Measurements from ENCODE around the gene PRKCA.
"Not testable (repeated sequence)": the region's sequence is repeated elsewhere in the genome, so short reads cannot be mapped to it uniquely, and the experiment has no call there.

PRKCA gene

DNA sequence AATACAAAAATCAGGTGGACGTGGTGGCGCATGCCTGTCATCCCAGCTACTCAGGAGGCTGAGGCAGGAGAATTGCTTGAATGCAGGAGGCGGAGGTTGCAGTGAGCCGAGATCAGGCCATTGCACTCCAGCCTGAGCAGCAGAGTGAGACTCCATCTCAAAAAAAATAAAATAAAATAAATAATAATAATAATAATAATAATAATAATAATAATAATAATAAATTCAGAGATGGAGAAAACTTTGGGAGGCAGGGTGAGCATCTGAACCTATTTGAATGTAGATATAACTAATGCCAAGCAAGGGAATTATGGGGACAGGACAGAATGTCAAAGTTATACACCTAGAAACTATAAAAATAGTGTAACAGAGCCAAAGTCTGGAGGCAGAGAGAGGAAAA, 39.9 kb downstream of the PRKCA start:
- H3K9ac ChIP-seq (ENCODE audit: low read length); H2BK5ac ChIP-seq (ENCODE audit: low read depth, low read length, poor library complexity); H3K36me3 ChIP-seq (ENCODE audit: control insufficient read depth in 1 of 2, insufficient read depth in 2 of 2, low read length in 2 of 2); H3K4me1 ChIP-seq (ENCODE audit: control insufficient read depth in 1 of 2, insufficient read depth in 2 of 2, low read length in 2 of 2); H3K79me1 ChIP-seq (ENCODE audit: low read length); H3K18ac ChIP-seq (ENCODE audit: low read length); H3K9me3 ChIP-seq (ENCODE audit: insufficient read depth, low read depth, low read length); H3K27me3 ChIP-seq (ENCODE audit: insufficient read depth, low read length); H3K27ac ChIP-seq (ENCODE audit: low read depth, low read length); H3K79me2 ChIP-seq (ENCODE audit: control insufficient read depth, insufficient read depth, low read length, poor library complexity); H3K4ac ChIP-seq (ENCODE audit: low read depth, low read length); H4K12ac ChIP-seq (ENCODE audit: low read depth, low read length); H3K4me3 ChIP-seq (ENCODE audit: low read depth, low read length); H3K14ac ChIP-seq (ENCODE audit: low read length); H2AK5ac ChIP-seq (ENCODE audit: low read length); H3K4me2 ChIP-seq (ENCODE audit: low read length); H2AFZ ChIP-seq (ENCODE audit: insufficient read depth, low read length, poor library complexity); H2BK12ac ChIP-seq (ENCODE audit: low read length); DNase-seq; H3K23ac ChIP-seq (ENCODE audit: low read length); H4K91ac ChIP-seq (ENCODE audit: low read depth, low read length); H4K8ac ChIP-seq (ENCODE audit: low read depth, low read length); H2BK120ac ChIP-seq (ENCODE audit: insufficient read depth, low read length, poor library complexity): not testable (repeated sequence)
- WGBS (ENCODE audit: extremely low coverage, insufficient coverage, insufficient read length), result no CpG with 5 or more reads among the region's 4 CpGs

DNA sequence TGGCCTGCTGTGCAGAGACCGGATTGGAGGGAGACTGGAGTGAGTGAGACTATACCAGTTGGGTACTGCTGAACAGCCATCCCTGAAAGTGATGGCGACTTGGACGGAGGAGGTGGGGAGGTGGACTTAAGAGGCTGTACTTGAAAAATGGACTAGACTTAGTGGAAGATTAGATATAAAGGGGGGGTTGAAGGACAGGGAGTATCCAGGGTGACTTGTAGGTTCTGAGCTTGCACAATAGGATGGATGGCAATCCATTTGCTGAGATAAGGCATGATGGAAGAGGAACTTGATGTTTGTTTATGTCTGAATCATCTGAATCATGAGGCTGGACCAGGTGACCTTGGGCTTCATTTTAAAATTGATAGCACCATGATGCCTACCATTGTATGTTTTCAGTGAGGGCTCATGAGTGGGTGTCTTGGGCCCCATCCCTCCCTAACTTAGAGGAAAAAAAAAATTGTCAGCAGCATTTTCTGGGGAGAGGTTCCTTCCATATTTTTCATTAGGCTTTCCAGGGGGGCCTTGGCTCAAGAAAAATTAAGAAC, 41.2 kb downstream of the PRKCA start:
- no peaks in the 10 kb centered on the region for H3K9me3 ChIP-seq (ENCODE audit: insufficient read depth, low read depth, low read length)

DNA sequence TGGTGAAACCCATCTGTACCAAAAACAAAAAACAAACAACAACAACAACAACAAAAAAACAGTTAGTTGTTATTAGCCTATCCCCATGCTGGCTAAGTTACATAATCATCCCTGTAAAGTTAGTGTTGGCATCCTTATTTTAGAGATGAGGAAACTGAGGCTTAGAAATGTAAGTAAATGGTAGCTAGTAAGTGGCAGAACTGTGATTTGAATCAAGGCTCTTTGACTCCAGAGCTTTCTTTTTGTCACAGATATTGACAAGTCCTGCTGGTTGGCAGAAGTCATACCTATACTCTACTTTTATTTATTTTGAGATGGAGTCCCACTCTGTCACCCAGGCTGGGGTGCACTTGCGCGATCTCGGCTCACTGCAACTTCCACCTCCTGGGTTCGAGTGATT, 42.1 kb downstream of the PRKCA start:
- no peak overlapping the region for H4K8ac ChIP-seq (ENCODE audit: low read depth, low read length)
- no peak overlapping the region for H4K12ac ChIP-seq (ENCODE audit: low read depth, low read length)
- no peak overlapping the region for H2BK12ac ChIP-seq (ENCODE audit: low read length)
- H3K36me3 ChIP-seq (ENCODE audit: control insufficient read depth in 1 of 2, insufficient read depth in 2 of 2, low read length in 2 of 2), result no peaks in the 10 kb centered on the region
- no peak overlapping the region for H2AFZ ChIP-seq (ENCODE audit: insufficient read depth, low read length, poor library complexity)
- no peak overlapping the region for H3K4me3 ChIP-seq (ENCODE audit: low read depth, low read length)
- no peak overlapping the region for H3K4me2 ChIP-seq (ENCODE audit: low read length)
- H3K27me3 ChIP-seq (ENCODE audit: insufficient read depth, low read length), result no peaks in the 10 kb centered on the region
- H3K9me3 ChIP-seq (ENCODE audit: insufficient read depth, low read depth, low read length), result no peaks in the 10 kb centered on the region
- no peak overlapping the region for H3K18ac ChIP-seq (ENCODE audit: low read length)
- no peak overlapping the region for H3K14ac ChIP-seq (ENCODE audit: low read length)
- no peak overlapping the region for H2BK5ac ChIP-seq (ENCODE audit: low read depth, low read length, poor library complexity)
- no peak overlapping the region for H3K9ac ChIP-seq (ENCODE audit: low read length)
- H3K79me1 ChIP-seq (ENCODE audit: low read length), result no peaks in the 10 kb centered on the region
- no CpG with 5 or more reads among the region's 4 CpGs for WGBS (ENCODE audit: extremely low coverage, insufficient coverage, insufficient read length)
- no peaks in the 10 kb centered on the region for H3K79me2 ChIP-seq (ENCODE audit: control insufficient read depth, insufficient read depth, low read length, poor library complexity)
- H2AK5ac ChIP-seq (ENCODE audit: low read length), result no peak overlapping the region
- no peak overlapping the region for H3K27ac ChIP-seq (ENCODE audit: low read depth, low read length)
- no peak overlapping the region for H4K91ac ChIP-seq (ENCODE audit: low read depth, low read length)
- H3K23ac ChIP-seq (ENCODE audit: low read length), result no peak overlapping the region
- no peak overlapping the region for H3K4ac ChIP-seq (ENCODE audit: low read depth, low read length)
- DNase-seq, result no peak
- peaks cover 0 to 3% of the 10 kb centered on the region in 2 experiments for H3K4me1 ChIP-seq (ENCODE audit: control insufficient read depth in 1 of 2, insufficient read depth in 2 of 2, low read length in 2 of 2)
- no peak overlapping the region for H2BK120ac ChIP-seq (ENCODE audit: insufficient read depth, low read length, poor library complexity)

More for the DNA sequence above, 41.2 kb downstream of the PRKCA start:
- Histone ChIP-seq H3K4me3 (ENCODE audit: low read depth, low read length) (no peak overlapping the region), H4K8ac (ENCODE audit: low read depth, low read length) (no peak overlapping the region), H3K4me2 (ENCODE audit: low read length) (no peak overlapping the region), H2BK12ac (ENCODE audit: low read length) (no peak overlapping the region), H4K12ac (ENCODE audit: low read depth, low read length) (no peak overlapping the region), H3K18ac (ENCODE audit: low read length) (no peak overlapping the region), H2BK120ac (ENCODE audit: insufficient read depth, low read length, poor library complexity) (no peak overlapping the region), H2BK5ac (ENCODE audit: low read depth, low read length, poor library complexity) (no peak overlapping the region), H3K79me2 (ENCODE audit: control insufficient read depth, insufficient read depth, low read length, poor library complexity) (no peaks in the 10 kb centered on the region), H3K79me1 (ENCODE audit: low read length) (no peaks in the 10 kb centered on the region), H3K4ac (ENCODE audit: low read depth, low read length) (no peak overlapping the region), H3K27ac (ENCODE audit: low read depth, low read length) (no peak overlapping the region), H2AK5ac (ENCODE audit: low read length) (no peak overlapping the region), H3K9ac (ENCODE audit: low read length) (no peak overlapping the region), H4K91ac (ENCODE audit: low read depth, low read length) (no peak overlapping the region), H3K36me3 (ENCODE audit: control insufficient read depth in 1 of 2, insufficient read depth in 2 of 2, low read length in 2 of 2) (no peaks in the 10 kb centered on the region), H3K23ac (ENCODE audit: low read length) (no peak overlapping the region), H2AFZ (ENCODE audit: insufficient read depth, low read length, poor library complexity) (no peak overlapping the region), H3K4me1 (ENCODE audit: control insufficient read depth in 1 of 2, insufficient read depth in 2 of 2, low read length in 2 of 2) (peaks cover 0 to 3% of the 10 kb centered on the region in 2 experiments), H3K27me3 (ENCODE audit: insufficient read depth, low read length) (no peaks in the 10 kb centered on the region), H3K14ac (ENCODE audit: low read length) (no peak overlapping the region)
- WGBS (ENCODE audit: extremely low coverage, insufficient coverage, insufficient read length), result no CpG with 5 or more reads among the region's 3 CpGs
- DNase-seq, result no peak

DNA sequence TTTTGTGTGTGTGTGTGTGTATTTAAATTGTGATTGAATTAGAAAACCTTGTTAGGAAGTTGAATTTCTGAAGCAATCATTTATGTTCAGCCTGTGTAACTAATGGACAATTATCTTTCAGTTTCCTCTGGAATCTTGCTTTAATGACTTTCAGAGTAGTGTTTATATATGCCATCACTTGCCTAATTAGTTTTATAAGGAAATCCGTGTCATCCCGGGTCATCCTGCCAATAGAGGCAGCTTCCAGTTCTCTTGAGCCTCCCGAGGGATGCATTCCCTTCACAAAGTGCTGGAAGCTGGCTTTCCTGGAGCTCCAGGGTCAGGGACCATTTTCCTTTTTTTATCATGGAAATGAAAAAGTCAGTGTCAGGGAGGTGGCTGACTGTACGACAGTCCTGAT, 42.9 kb downstream of the PRKCA start:
- Histone ChIP-seq H3K4ac (ENCODE audit: low read depth, low read length) (no peak overlapping the region), H4K12ac (ENCODE audit: low read depth, low read length) (no peak overlapping the region), H3K9me3 (ENCODE audit: insufficient read depth, low read depth, low read length) (no peaks in the 10 kb centered on the region), H3K79me1 (ENCODE audit: low read length) (no peaks in the 10 kb centered on the region), H2BK12ac (ENCODE audit: low read length) (no peak overlapping the region), H3K79me2 (ENCODE audit: control insufficient read depth, insufficient read depth, low read length, poor library complexity) (no peaks in the 10 kb centered on the region), H3K18ac (ENCODE audit: low read length) (no peak overlapping the region), H3K9ac (ENCODE audit: low read length) (no peak overlapping the region), H3K23ac (ENCODE audit: low read length) (no peak overlapping the region), H3K27ac (ENCODE audit: low read depth, low read length) (no peak overlapping the region), H2AK5ac (ENCODE audit: low read length) (no peak overlapping the region), H4K91ac (ENCODE audit: low read depth, low read length) (no peak overlapping the region), H2BK120ac (ENCODE audit: insufficient read depth, low read length, poor library complexity) (no peak overlapping the region), H3K4me1 (ENCODE audit: control insufficient read depth in 1 of 2, insufficient read depth in 2 of 2, low read length in 2 of 2) (peaks cover 0 to 3% of the 10 kb centered on the region in 2 experiments), H3K4me2 (ENCODE audit: low read length) (no peak overlapping the region), H2BK5ac (ENCODE audit: low read depth, low read length, poor library complexity) (no peak overlapping the region), H3K27me3 (ENCODE audit: insufficient read depth, low read length) (no peaks in the 10 kb centered on the region), H3K36me3 (ENCODE audit: control insufficient read depth in 1 of 2, insufficient read depth in 2 of 2, low read length in 2 of 2) (no peaks in the 10 kb centered on the region), H3K4me3 (ENCODE audit: low read depth, low read length) (no peak overlapping the region), H2AFZ (ENCODE audit: insufficient read depth, low read length, poor library complexity) (no peak overlapping the region), H3K14ac (ENCODE audit: low read length) (no peak overlapping the region), H4K8ac (ENCODE audit: low read depth, low read length) (no peak overlapping the region)
- DNase-seq, result no peak
- WGBS (ENCODE audit: extremely low coverage, insufficient coverage, insufficient read length), result no CpG with 5 or more reads among the region's 4 CpGs

All from trophoblast cell (in vitro differentiated cells and primary cell).